Cardiac muscle cell (in vitro differentiated cells and primary cell): Measurements from ENCODE around the gene DAB1. TPM values are rescaled to one million over a fixed set of nuclear protein-coding genes. Genes with fewer than 3 reads are reported as not detected.
A peak's percentile ranks its signal among the peaks of the same experiment; 100 is the strongest.

ENCODE experiments used
- DNase-seq, 2 donors: peaks; one replicate each; pipeline versions ENCODE4 v3.0.0 to v3.0.0-alpha.2; 2010 to 2017; ENCODE audit warnings: low read depth in 1 of 2, low spot score in 1 of 2
- H3K27ac ChIP-seq: fragments of 200-600 bp; sonication (generic); 2 replicates; pipeline ENCODE4 v1.5.1; 2016
- H3K27me3 ChIP-seq: fragments of 200-600 bp; sonication (generic); 2 replicates; pipeline ENCODE4 v1.6.0; 2016; ENCODE audit warnings: control low read depth
- H3K36me3 ChIP-seq: fragments of 200-600 bp; sonication (generic); 2 replicates; pipeline ENCODE4 v1.5.1; 2016; ENCODE audit warnings: control low read depth
- H3K4me1 ChIP-seq: fragments of 200-600 bp; sonication (generic); 2 replicates; pipeline ENCODE4 v1.8.1; 2017; ENCODE audit warnings: low read depth, mild to moderate bottlenecking, mixed run types
- H3K4me3 ChIP-seq: fragments of 200-600 bp; sonication (generic); 2 replicates; pipeline ENCODE4 v1.5.1; 2016; ENCODE audit warnings: mild to moderate bottlenecking
- H3K9me3 ChIP-seq: fragments of 200-600 bp; sonication (generic); 2 replicates; pipeline ENCODE4 v1.5.1; 2017; ENCODE audit warnings: low read depth, mild to moderate bottlenecking, control low read depth
- CTCF ChIP-seq: IDR thresholded peaks from 2 replicates; pipeline ENCODE4 v1.5.1; 2012; ENCODE audit warnings: low read depth, mild to moderate bottlenecking, low read length
- polyA plus RNA-seq: library from polyadenylated mRNA; unstranded; fragments of >200 nt; fragmentation: Nextera tagmentation; extraction: Ambion mirVana; gene quantifications from 2 replicates; pipeline ENCODE4 v1.2.1, GENCODE V29; 2016
- total RNA-seq: library from RNA; depleted of rRNA; stranded (reverse); fragments of >200 nt; gene quantifications from 2 replicates; pipeline ENCODE4 v1.2.3, GENCODE V29; 2016

The DAB1 gene
- total and polyA plus RNA-seq, 2 experiments from 2014 or later: 24.1 to 26.6 TPM

- no peak for TF ChIP-seq CTCF
Measured at GRCh38 chr1:57124170-57124569, 299.7 kb downstream of the DAB1 start.

GRCh38 chr1:57122031-57122430 lies 301.8 kb downstream of the DAB1 start:
- Histone ChIP-seq H3K4me3 (no peak overlapping the region), H3K27ac (no peak overlapping the region), H3K27me3 (no peaks in the 10 kb centered on the region), H3K36me3 (no peaks in the 10 kb centered on the region), H3K9me3 (no peaks in the 10 kb centered on the region), H3K4me1 (peaks cover 13% of the 10 kb centered on the region)
- peak in 1 of 2 donors; percentile 33 for DNase-seq
- TF ChIP-seq CTCF: no peak

More at GRCh38 chr1:57124170-57124569, 299.7 kb downstream of the DAB1 start:
- H3K27ac ChIP-seq: no peak overlapping the region
- DNase-seq: no peak
- no peaks in the 10 kb centered on the region for H3K36me3 ChIP-seq
- H3K4me1 ChIP-seq: peaks cover 9% of the 10 kb centered on the region
- no peaks in the 10 kb centered on the region for H3K27me3 ChIP-seq
- no peak overlapping the region for H3K4me3 ChIP-seq
- no peaks in the 10 kb centered on the region for H3K9me3 ChIP-seq

GRCh38 chr1:57118948-57119603 lies 304.8 kb downstream of the DAB1 start:
- no peaks in the 10 kb centered on the region for H3K9me3 ChIP-seq
- H3K36me3 ChIP-seq: no peaks in the 10 kb centered on the region
- H3K4me1 ChIP-seq: peaks cover 29% of the 10 kb centered on the region
- no peak for TF ChIP-seq CTCF
- H3K27me3 ChIP-seq: no peaks in the 10 kb centered on the region
- H3K27ac ChIP-seq: no peak overlapping the region
- no peak overlapping the region for H3K4me3 ChIP-seq
- no peak for DNase-seq

- Histone ChIP-seq H3K27ac (no peak overlapping the region), H3K9me3 (no peaks in the 10 kb centered on the region), H3K36me3 (no peaks in the 10 kb centered on the region), H3K27me3 (no peaks in the 10 kb centered on the region), H3K4me1 (peaks cover 29% of the 10 kb centered on the region), H3K4me3 (no peak overlapping the region)
- TF ChIP-seq CTCF: no peak
- DNase-seq: no peak
Measured at GRCh38 chr1:57117753-57118152, 306.1 kb downstream of the DAB1 start.

GRCh38 chr1:57116871-57117270 lies 307.0 kb downstream of the DAB1 start:
- Histone ChIP-seq H3K27me3 (no peaks in the 10 kb centered on the region), H3K27ac (no peak overlapping the region), H3K4me1 (peaks cover 29% of the 10 kb centered on the region), H3K9me3 (no peaks in the 10 kb centered on the region), H3K4me3 (no peak overlapping the region), H3K36me3 (no peaks in the 10 kb centered on the region)
- TF ChIP-seq CTCF: no peak
- no peak for DNase-seq
